ENCODE results near the gene FAN1. TPM values are rescaled to one million over a fixed set of nuclear protein-coding genes. Genes with fewer than 3 reads are reported as not detected.
A peak's percentile ranks its signal among the peaks of the same experiment; 100 is the strongest.

The FAN1 gene
- total RNA-seq, 1 donor from 2014 or later, result 17.5 TPM

GRCh38 chr15:30918366-30918765, 14.7 kb downstream of the FAN1 start:
- Mint-ChIP-seq H3K27me3 (ENCODE audit: unreplicated experiment) (peaks cover 2% of the 10 kb centered on the region), H3K4me1 (ENCODE audit: unreplicated experiment) (peaks cover 11% of the 10 kb centered on the region), H3K36me3 (ENCODE audit: low read depth, unreplicated experiment) (peaks cover 8% of the 10 kb centered on the region), H3K27ac (ENCODE audit: unreplicated experiment) (no peak overlapping the region), H3K4me3 (ENCODE audit: unreplicated experiment) (no peak overlapping the region), H3K9me3 (ENCODE audit: unreplicated experiment) (no peaks in the 10 kb centered on the region)
- TF ChIP-seq, protein P1, sequence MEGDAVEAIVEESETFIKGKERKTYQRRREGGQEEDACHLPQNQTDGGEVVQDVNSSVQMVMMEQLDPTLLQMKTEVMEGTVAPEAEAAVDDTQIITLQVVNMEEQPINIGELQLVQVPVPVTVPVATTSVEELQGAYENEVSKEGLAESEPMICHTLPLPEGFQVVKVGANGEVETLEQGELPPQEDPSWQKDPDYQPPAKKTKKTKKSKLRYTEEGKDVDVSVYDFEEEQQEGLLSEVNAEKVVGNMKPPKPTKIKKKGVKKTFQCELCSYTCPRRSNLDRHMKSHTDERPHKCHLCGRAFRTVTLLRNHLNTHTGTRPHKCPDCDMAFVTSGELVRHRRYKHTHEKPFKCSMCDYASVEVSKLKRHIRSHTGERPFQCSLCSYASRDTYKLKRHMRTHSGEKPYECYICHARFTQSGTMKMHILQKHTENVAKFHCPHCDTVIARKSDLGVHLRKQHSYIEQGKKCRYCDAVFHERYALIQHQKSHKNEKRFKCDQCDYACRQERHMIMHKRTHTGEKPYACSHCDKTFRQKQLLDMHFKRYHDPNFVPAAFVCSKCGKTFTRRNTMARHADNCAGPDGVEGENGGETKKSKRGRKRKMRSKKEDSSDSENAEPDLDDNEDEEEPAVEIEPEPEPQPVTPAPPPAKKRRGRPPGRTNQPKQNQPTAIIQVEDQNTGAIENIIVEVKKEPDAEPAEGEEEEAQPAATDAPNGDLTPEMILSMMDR (IDR thresholded peaks at IDR 0.05; ENCODE audit: unreplicated experiment), result no peak
- DNase-seq (ENCODE audit: low spot score), result no peak

GRCh38 chr15:30919877-30920550, 16.3 kb downstream of the FAN1 start:
- H3K27ac Mint-ChIP-seq (ENCODE audit: unreplicated experiment), result no peak overlapping the region
- peaks cover 13% of the 10 kb centered on the region for H3K36me3 Mint-ChIP-seq (ENCODE audit: low read depth, unreplicated experiment)

GRCh38 chr15:30921106-30921505, 17.4 kb downstream of the FAN1 start:
- Mint-ChIP-seq H3K27me3 (ENCODE audit: unreplicated experiment) (peaks cover 2% of the 10 kb centered on the region), H3K9me3 (ENCODE audit: unreplicated experiment) (no peaks in the 10 kb centered on the region), H3K4me3 (ENCODE audit: unreplicated experiment) (no peak overlapping the region), H3K4me1 (ENCODE audit: unreplicated experiment) (peaks cover 15% of the 10 kb centered on the region), H3K27ac (ENCODE audit: unreplicated experiment) (no peak overlapping the region), H3K36me3 (ENCODE audit: low read depth, unreplicated experiment) (peaks cover 14% of the 10 kb centered on the region)
- no peak for DNase-seq (ENCODE audit: low spot score)
- TF ChIP-seq, protein P1 (IDR thresholded peaks at IDR 0.05; ENCODE audit: unreplicated experiment), result no peak

More at GRCh38 chr15:30919877-30920550, 16.3 kb downstream of the FAN1 start:
- Mint-ChIP-seq H3K4me1 (ENCODE audit: unreplicated experiment) (peaks cover 15% of the 10 kb centered on the region), H3K27me3 (ENCODE audit: unreplicated experiment) (peaks cover 2% of the 10 kb centered on the region), H3K9me3 (ENCODE audit: unreplicated experiment) (no peaks in the 10 kb centered on the region), H3K4me3 (ENCODE audit: unreplicated experiment) (no peak overlapping the region)
- TF ChIP-seq, protein P1 (IDR thresholded peaks at IDR 0.05; ENCODE audit: unreplicated experiment), result no peak
- no peak for DNase-seq (ENCODE audit: low spot score)

GRCh38 chr15:30921781-30922479, 18.2 kb downstream of the FAN1 start:
- H3K27me3 Mint-ChIP-seq (ENCODE audit: unreplicated experiment), result peaks cover 2% of the 10 kb centered on the region
- TF ChIP-seq, protein P1 (IDR thresholded peaks at IDR 0.05; ENCODE audit: unreplicated experiment), result no peak
- H3K4me3 Mint-ChIP-seq (ENCODE audit: unreplicated experiment), result no peak overlapping the region
- H3K36me3 Mint-ChIP-seq (ENCODE audit: low read depth, unreplicated experiment), result peaks cover 18% of the 10 kb centered on the region
- no peaks in the 10 kb centered on the region for H3K9me3 Mint-ChIP-seq (ENCODE audit: unreplicated experiment)
- DNase-seq (ENCODE audit: low spot score), result no peak
- peaks cover 15% of the 10 kb centered on the region for H3K4me1 Mint-ChIP-seq (ENCODE audit: unreplicated experiment)
- peak overlapping the region; percentile 21 for H3K27ac Mint-ChIP-seq (ENCODE audit: unreplicated experiment)
